DND-41 (cell line): ENCODE measurements around the gene MED23.

Source experiments
- ATAC-seq: fragments of 200-7000 bp; cut with Tn5 transposase; 3 replicates; pipeline ENCODE4 v1.9.1; 2021; ENCODE audit warnings: low read depth; ENCODE audit not compliant: insufficient read depth
- DNase-seq: peaks from one replicate; pipeline ENCODE4 v3.0.0-alpha.2; 2020
- H2AFZ ChIP-seq: 2 replicates; pipeline ENCODE4 v1.6.0; 2012; ENCODE audit warnings: low read depth, low read length
- H3K27ac ChIP-seq: 2 replicates; pipeline ENCODE4 v1.5.1; 2012; ENCODE audit warnings: low read length, inconsistent platforms
- H3K27me3 ChIP-seq: fragments of 200-600 bp; sonication (generic); 2 replicates; pipeline ENCODE4 v1.6.0; 2012; ENCODE audit warnings: low read length, mild to moderate bottlenecking, inconsistent platforms; ENCODE audit not compliant: insufficient read depth, poor library complexity
- H3K36me3 ChIP-seq: 2 replicates; pipeline ENCODE4 v1.5.1; 2012; ENCODE audit warnings: low read length, inconsistent platforms; ENCODE audit not compliant: insufficient read depth
- H3K4me1 ChIP-seq: 2 replicates; pipeline ENCODE4 v1.5.1; 2012; ENCODE audit warnings: mild to moderate bottlenecking, low read length; ENCODE audit not compliant: insufficient read depth
- H3K4me2 ChIP-seq: 2 replicates; pipeline ENCODE4 v1.6.0; 2012; ENCODE audit warnings: mild to moderate bottlenecking, moderate library complexity, low read length, inconsistent platforms; ENCODE audit not compliant: insufficient read depth
- H3K4me3 ChIP-seq, 2 experiments: fragments of 200-600 bp in 1 of 2; shearing (Covaris generic) in 1 of 2; 2 replicates each; pipeline ENCODE4 v1.5.1; 2012 to 2016; ENCODE audit warnings: inconsistent platforms in 2 of 2, low read length in 2 of 2, mild to moderate bottlenecking in 2 of 2, low read depth in 1 of 2, moderate library complexity in 1 of 2
- H3K79me2 ChIP-seq: 2 replicates; pipeline ENCODE4 v1.6.0; 2012; ENCODE audit warnings: low read length, inconsistent platforms; ENCODE audit not compliant: insufficient read depth
- H3K9ac ChIP-seq: 2 replicates; pipeline ENCODE4 v1.6.0; 2012; ENCODE audit warnings: low read depth, mild to moderate bottlenecking, inconsistent platforms, low read length, moderate library complexity
- H3K9me3 ChIP-seq: 2 replicates; pipeline ENCODE4 v1.5.1; 2012; ENCODE audit warnings: low read length, moderate library complexity, mild to moderate bottlenecking, inconsistent platforms; ENCODE audit not compliant: insufficient read depth, severe bottlenecking
- H4K20me1 ChIP-seq: 2 replicates; pipeline ENCODE4 v1.6.0; 2012; ENCODE audit warnings: low read length; ENCODE audit not compliant: insufficient read depth
- CTCF ChIP-seq: IDR thresholded peaks from 2 replicates; pipeline ENCODE4 v1.5.1; 2012; ENCODE audit warnings: borderline replicate concordance, low read length, moderate library complexity, mild to moderate bottlenecking; ENCODE audit not compliant: poor library complexity, severe bottlenecking; ENCODE audit errors: extremely low read depth
- EZH2 ChIP-seq: IDR thresholded peaks from 3 replicates; pipeline ENCODE4 v1.6.1; 2012; ENCODE audit warnings: borderline replicate concordance, low read depth, mild to moderate bottlenecking, moderate library complexity, low read length, inconsistent platforms; ENCODE audit not compliant: severe bottlenecking

MED23 gene

GRCh38 chr6:131613296-131613925 lies 14.6 kb downstream of the MED23 start:
- no peaks in the 10 kb centered on the region for H3K79me2 ChIP-seq
- H2AFZ ChIP-seq = no peak overlapping the region
- no peaks in the 10 kb centered on the region for H3K9me3 ChIP-seq
- no peaks in the 10 kb centered on the region for H4K20me1 ChIP-seq
- no peak overlapping the region for H3K4me2 ChIP-seq
- no peak for DNase-seq
- H3K27ac ChIP-seq = no peak overlapping the region
- no peaks in the 10 kb centered on the region for H3K27me3 ChIP-seq
- no peak overlapping the region for H3K4me3 ChIP-seq
- no peaks in the 10 kb centered on the region for H3K4me1 ChIP-seq
- no peak overlapping the region for H3K9ac ChIP-seq
- ATAC-seq = no peak
- no peak for TF ChIP-seq EZH2
- TF ChIP-seq CTCF = no peak
- peaks cover 89% of the 10 kb centered on the region for H3K36me3 ChIP-seq

DNA sequence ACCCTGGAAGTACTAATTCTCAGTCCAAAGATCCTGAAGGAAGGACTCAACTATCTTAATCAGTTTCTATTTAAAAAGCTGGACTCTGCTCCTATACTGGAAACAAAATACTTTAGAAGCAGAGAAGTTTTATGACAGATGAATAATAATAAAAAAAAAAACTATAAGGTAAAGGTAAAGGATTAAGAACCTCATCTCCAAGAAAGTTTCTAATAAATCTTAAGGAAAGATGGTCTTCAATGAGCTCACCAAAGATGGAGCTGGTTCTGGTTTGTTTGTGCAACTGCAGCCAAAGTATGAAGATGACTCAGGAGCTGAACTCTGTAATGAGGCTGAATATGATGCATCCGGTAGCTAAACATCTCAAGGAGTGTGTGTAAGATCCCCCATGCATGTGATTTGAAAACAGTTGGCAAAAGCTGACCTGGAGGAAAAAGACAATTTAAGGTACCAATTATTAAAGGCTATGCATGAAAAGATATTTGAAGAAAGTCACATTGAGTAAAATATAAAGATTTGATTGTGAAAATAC lies 25.2 kb downstream of the MED23 start:
- DNase-seq (no peak), ATAC-seq (no peak)
- Histone ChIP-seq H3K4me2 (no peak overlapping the region), H3K9me3 (no peaks in the 10 kb centered on the region), H3K27me3 (no peaks in the 10 kb centered on the region), H4K20me1 (no peaks in the 10 kb centered on the region), H3K4me3 (no peak overlapping the region), H3K9ac (no peak overlapping the region), H3K79me2 (no peaks in the 10 kb centered on the region), H3K4me1 (no peaks in the 10 kb centered on the region), H3K27ac (no peak overlapping the region), H2AFZ (no peak overlapping the region), H3K36me3 (peaks cover 93% of the 10 kb centered on the region)
- no peak for TF ChIP-seq EZH2
- no peak for TF ChIP-seq CTCF

DNA sequence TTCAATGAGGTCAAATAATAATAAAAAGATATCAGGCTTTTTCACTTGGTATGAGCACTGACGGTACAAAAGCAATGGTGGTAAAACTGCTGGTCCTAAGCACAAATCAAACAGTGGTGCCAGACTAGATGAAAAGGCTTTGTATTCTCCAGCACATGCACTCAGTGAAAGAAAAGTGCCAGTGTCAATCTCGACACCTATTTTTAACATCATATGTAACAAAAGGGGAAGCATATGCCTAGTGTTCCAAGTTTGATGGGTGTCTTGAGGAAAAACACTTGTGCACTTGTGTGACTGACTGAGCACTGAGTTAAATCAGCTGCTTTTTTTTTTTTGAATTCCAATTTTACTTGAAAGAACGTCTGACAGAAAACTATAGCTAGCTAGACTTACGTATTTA lies 27.3 kb downstream of the MED23 start:
- ATAC-seq (no peak), DNase-seq (no peak)
- TF ChIP-seq CTCF (no peak), EZH2 (no peak)
- Histone ChIP-seq H3K9me3 (no peaks in the 10 kb centered on the region), H3K79me2 (no peaks in the 10 kb centered on the region), H3K4me3 (no peak overlapping the region), H3K27ac (no peak overlapping the region), H3K36me3 (peaks cover 88% of the 10 kb centered on the region), H3K4me2 (no peak overlapping the region), H3K4me1 (no peaks in the 10 kb centered on the region), H4K20me1 (no peaks in the 10 kb centered on the region), H2AFZ (no peak overlapping the region), H3K27me3 (no peaks in the 10 kb centered on the region), H3K9ac (no peak overlapping the region)
